GM12878 (cell line): Measurements from ENCODE around the gene XPC.

Experiments used
- CTCF ChIP-seq, 3 experiments: IDR thresholded peaks in 2 of 3; conservative IDR thresholded peaks in 1 of 3; 2 replicates each; pipeline ENCODE4 v1.5.1; 2011; ENCODE audit warnings: low read depth in 3 of 3, low read length in 3 of 3, mild to moderate bottlenecking in 3 of 3, control low read depth in 2 of 3, moderate library complexity in 2 of 3, inconsistent platforms in 1 of 3, mixed read lengths in 1 of 3; ENCODE audit not compliant: control insufficient read depth in 2 of 3, insufficient read depth in 1 of 3; ENCODE audit errors: extremely low read depth in 1 of 3
- GABPA ChIP-seq: IDR thresholded peaks from 2 replicates; pipeline ENCODE4 v1.6.1; 2014; ENCODE audit warnings: antibody characterized with exemption, low read depth, mild to moderate bottlenecking, inconsistent platforms
- SRF ChIP-seq, 2 experiments: IDR thresholded peaks; 2 replicates each; pipeline ENCODE4 v1.6.1; 2011; ENCODE audit warnings: low read depth in 2 of 2, low read length in 2 of 2, mild to moderate bottlenecking in 1 of 2, moderate library complexity in 1 of 2
- YY1 ChIP-seq: IDR thresholded peaks from 2 replicates; pipeline ENCODE4 v1.6.1; 2011; ENCODE audit warnings: low read depth, mild to moderate bottlenecking, low read length
- ZZZ3 ChIP-seq: IDR thresholded peaks from 2 replicates; pipeline ENCODE4 v1.6.1; 2011; ENCODE audit warnings: low read depth; ENCODE audit not compliant: control insufficient read depth, insufficient read length

- TF ChIP-seq CTCF (IDR thresholded peaks at IDR 0.05 in 2 of 3, conservative IDR thresholded peaks at IDR 0.05 in 1 of 3; ENCODE audit: control insufficient read depth in 2 of 3, extremely low read depth in 1 of 3, insufficient read depth in 1 of 3, low read depth in 3 of 3, low read length in 3 of 3): no peak
- TF ChIP-seq SRF (IDR thresholded peaks at IDR 0.05; ENCODE audit: low read depth in 2 of 2, low read length in 2 of 2): no peak
- no peak for TF ChIP-seq ZZZ3
- no peak for TF ChIP-seq YY1
- no peak for TF ChIP-seq GABPA
Observed at GRCh38 chr3:14147617-14148016, 30.8 kb downstream of the XPC start.
